Lower leg skin (tissue), 3 donors: ENCODE measurements around the gene ATCAY.

Source experiments
- CTCF ChIP-seq, 3 donors: fragments of 450-650 bp; IDR thresholded peaks; one replicate each; pipeline ENCODE4 v1.5.1; 2016; ENCODE audit warnings: antibody characterized with exemption in 3 of 3, mild to moderate bottlenecking in 3 of 3, moderate library complexity in 2 of 3
- POLR2A ChIP-seq, 2 donors: fragments of 450-650 bp; IDR thresholded peaks; one replicate each; pipeline ENCODE4 v1.6.1; 2016 to 2017; ENCODE audit warnings: antibody characterized with exemption in 2 of 2, mild to moderate bottlenecking in 1 of 2, moderate library complexity in 1 of 2

GRCh38 chr19:3975144-3975543, 94.7 kb downstream of the ATCAY start:
- no peak for TF ChIP-seq CTCF (IDR thresholded peaks at IDR 0.05)
- no peak for TF ChIP-seq POLR2A (IDR thresholded peaks at IDR 0.05)
